ELR (cell line): ENCODE measurements around the gene UNC5B.
A peak's percentile ranks its signal among the peaks of the same experiment; 100 is the strongest.

Experiments
- DNase-seq: peaks from one replicate; pipeline ENCODE4 v3.0.0-alpha.2; 2015; ENCODE audit warnings: low read depth

UNC5B gene

DNA sequence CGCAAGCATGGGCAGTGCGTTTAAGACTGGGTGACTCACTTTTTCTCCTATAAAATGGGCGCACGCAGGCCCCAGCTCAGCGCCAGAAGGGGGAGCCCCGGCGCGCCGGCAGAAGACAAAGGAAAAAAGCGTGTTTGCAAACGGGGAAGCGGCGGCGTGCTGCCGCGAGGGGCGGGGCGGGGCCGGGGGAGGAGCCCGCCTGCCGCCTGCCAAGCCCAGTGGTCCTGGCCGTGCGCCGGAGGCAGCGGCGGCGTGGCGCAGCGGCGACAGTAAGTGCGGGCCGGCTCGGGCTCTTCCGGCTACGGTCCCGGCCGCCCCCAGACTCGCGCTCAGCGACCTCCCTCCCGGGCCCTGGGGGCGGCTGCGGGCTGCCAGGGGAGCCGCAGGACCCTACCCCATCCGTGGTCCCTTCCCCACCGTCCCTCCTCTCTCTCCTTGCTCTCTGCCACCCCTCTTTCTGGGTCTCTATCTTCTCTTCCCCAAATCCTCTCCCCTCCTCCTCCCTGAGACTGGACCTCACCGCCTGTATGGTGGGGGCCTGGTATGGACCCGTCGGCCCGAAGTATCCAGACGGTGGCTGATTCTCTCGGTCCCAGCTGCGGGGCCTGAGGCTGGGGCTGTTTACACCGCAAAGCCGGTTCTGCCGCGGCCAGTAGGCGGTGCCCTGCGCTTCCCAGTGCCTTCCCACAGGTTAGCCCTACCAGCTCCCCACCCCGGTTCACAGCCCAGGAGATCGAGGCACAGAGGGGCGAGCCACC, 106.9 kb downstream of the UNC5B start, which contains the start of gene SLC29A3:
Gene SLC29A3 (plus strand): TSS at position 218 of the 758 bp plus-strand sequence. CDS start 51 bp downstream, at position 269.
- peak; percentile 79 for DNase-seq

DNA sequence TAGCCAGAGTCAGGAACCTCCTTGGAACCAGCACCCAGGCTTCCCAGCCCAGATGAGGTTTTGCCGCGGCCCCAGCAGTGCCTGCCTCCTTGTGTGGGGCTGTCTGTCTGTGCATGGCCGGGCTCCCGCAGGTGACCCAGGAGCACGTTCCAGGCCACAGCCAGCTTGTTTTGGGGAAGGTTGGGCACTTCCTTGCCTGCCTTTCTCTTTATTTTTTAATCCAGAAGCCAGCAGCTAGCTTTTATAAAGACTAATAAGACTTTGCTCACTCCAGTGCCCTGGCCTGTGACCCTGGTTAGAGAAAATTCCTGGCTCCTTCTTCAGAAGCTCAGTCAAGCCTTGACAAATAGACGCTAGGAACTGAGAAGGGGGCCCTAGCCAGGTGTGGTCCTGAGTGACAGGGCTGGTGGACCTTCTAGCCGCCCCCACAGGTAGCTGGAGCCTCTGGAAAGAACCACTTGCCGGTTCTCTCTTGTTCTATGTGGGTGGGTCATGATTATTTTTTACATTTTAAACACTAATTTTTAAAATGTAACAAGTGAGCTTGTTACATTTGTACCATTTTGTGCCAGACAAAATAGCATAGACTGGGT, 107.5 kb downstream of the UNC5B start:
- DNase-seq: no peak

DNA sequence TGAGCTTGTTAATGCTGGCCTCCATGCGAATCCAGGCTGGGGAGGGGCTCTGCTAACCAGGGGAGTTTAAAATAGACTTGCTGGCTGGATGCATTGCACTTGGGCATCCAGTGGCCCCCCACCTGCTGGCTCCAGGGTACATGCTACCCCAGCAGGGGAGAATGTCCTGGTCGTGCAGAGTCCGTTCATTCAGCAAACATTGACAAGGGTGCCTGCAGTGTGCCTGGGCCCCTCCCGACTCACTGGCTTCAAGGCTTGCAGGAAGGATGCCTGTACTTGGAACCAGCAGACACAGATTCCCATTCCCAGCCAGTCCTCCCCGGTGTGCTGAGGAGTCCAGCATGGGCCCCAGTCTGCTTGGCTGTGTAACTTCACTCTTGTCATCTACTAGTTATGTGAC, 108.2 kb downstream of the UNC5B start:
- no peak for DNase-seq

DNA sequence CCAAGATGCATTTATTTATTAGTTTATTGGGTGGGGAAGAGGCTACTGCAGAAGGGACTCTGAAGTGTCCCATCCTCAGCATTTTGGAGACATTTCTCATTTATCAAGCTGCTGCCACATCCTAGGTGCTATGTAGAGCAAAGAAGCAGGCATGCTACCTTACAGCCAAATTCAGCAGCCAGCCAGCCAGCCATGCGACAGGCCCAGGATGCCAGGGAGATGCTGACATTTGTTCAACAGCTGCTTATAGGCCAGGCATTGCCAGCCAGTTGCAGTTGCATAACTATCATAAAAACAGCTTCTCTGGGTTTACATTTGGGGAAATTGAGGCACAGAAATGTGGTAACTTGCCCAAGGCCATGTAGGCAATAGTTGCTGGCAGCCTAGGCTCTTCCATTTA, 109.0 kb downstream of the UNC5B start:
- no peak for DNase-seq

DNA sequence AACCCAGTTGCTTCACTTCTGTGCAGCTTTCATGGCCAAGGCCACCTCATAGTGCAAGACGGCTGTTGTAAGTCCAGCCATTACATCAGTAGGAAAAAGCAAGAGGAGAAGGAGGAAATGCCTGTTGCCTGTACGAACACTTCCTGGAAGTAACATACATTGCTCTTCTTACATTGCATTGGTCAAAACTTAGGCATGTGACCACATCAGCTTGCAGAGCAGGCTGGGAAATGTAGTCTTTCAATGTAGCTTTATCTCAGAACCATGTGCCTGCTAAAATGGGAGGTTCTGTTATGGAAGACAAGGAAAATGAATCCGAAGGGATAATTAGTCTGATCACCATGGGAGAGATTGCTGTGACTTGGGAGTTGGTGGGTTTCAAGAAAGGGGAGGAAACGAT, 111.0 kb downstream of the UNC5B start:
- peak; percentile 48 for DNase-seq

DNA sequence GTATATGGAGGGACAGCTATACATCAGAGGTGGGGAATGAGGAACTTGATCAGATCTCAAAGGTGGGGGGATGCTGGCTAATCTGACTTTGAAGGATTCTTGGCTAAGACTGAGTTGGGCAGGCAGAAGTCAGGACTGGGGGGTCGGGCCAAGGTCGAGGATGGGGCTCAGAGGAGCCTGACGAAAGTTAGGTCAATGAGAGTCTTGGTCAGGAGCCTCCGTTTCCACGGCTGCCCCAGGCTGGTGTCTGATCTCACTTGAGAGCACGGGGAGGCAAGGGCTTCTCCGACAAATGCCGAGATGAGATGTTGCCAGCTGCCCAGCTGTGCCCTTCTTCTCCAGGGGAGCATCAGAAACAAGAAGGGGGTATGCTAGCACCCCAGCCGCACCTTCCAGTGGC, 112.4 kb downstream of the UNC5B start:
- DNase-seq: no peak

DNA sequence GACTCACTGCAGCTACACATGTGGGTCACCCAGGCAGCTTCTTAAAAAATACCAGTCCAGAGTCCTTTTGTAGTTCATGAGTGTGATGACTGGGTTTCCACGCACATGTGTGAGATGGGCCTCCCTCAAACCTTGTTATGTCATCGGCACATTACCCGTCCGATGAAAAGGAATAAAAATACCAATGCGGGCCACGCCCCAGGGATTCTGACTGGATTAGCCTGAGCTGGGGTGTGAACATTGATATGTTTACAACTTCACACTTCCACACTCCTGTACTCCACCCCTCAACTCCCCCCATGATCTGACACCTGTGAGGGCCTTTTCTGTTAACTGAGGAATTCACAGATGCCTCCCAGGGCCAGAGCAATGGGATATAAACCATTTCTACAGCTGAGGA, 112.9 kb downstream of the UNC5B start:
- DNase-seq: no peak

DNA sequence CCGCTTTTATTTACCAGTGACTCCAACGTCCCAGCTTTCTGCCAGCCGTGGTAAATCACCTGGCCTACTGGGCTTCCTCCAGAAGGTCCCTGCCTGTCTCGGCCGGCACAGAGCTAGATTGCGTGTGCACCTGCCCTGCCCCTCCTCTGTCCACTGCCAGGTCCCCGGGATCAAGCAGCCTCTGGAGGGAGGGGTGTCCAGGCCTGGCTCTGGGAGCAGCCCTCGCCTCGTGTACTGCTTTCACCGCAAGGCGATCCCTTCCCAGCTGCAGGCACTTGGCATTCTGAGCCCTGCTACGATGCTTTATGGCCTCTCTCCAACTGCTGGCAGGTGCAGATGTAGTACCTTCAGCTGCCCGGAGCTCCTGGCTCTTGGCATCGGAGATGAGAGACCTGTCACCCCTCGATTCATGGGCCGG, 114.1 kb downstream of the UNC5B start:
- DNase-seq: no peak

DNA sequence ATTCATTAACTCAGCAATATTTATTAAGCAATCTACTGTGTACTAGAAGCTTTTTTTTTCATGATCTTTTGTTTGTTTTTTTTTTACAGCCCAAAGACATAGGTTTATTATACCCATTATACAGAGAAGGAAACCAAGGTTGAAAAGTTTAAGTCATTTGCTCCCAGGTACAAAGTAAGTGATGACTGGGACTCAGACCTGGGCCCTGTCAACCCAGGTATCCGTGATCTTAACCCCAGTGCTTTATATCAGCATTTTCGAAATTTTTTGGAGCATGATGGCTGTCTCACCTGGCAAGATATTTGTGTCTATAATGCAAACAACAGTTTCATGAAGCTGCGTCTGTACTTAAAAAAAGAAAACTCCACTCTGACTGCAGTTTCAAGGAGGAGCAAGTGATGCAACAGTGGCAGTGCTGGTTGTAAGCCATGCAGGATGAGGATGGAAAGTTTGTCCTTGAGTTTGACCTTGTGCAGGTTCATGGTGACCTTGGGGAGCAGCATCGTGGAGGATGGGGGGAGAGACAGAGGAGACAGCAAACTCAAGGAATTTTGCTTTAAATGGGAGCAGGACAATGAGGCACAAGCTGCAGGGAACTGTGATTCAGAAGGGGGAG, 118.5 kb downstream of the UNC5B start:
- no peak for DNase-seq

DNA sequence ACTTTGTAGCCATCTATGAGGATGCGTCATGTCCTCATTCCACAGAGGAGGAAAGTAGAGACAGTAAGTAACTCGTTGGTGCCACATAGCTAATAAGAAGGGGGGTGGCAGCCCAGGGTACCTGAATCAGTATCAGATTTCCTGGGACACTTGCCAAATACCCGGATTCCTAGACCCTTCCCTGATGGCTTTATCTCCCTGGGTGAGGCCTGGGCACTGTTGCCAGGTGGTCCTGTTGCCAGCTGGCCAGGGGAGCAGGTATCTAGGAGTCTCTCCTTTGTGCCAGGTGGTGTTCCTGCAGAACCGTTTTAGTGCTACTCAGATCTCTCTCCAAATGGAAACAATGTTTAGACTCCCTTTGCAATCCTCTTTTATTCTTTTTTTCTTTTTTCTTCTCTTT, 119.4 kb downstream of the UNC5B start:
- DNase-seq: no peak

DNA sequence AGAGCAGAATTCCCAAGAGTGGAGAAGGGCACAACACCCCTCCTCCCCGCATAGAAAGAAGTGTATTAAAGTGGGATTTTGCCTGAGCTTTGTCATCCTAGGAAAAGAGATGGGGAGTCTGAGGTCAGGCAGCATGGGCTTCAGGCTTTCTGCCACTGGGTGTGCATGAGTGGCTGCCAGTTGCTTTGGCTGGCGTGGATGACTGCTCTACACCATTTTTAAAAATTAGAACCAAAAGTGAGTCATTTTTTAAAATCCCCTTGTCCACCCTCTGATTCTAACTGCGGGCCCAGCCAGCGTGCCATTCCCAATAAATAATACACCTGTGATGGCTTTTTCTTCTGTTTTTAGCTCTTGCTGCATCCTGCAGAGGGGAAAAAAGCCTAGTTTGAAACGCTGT, 120.1 kb downstream of the UNC5B start:
- DNase-seq: no peak

DNA sequence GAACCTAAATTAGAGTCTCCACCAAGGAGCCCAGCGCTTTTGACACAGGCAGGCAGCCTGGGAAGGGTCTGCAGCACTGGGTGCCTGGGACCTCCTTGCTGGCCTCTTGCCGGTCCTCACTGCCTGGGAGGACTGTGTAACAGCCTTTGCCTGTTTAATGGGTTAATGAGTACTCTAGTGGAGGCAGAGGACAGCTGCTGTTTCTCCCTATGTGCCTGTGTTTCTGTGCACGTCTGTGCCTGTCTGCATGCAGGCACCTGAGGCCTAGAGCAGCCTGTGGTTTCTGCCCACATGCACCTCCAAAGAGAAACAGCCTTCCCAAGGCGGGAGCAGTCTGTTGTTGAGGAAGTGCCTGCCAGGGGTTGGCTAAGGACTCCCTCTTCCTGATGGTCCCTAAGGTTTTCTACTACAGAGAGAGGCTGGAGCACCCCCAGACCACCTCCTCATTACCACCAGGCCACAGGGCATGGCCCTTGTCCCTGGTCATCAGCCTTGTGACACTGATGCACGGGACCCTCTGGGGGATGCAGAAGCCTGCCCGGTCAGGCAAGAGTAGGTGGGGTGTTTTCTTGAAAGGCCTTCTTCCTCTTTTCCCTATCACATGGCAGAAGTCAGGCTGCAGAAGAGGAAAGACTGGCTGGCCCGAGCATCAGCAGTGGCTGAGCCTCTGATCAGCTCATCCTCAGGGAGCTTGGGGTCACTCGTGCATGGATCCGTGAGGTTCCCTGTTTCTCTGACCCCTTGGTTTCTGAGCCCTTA, 120.9 kb downstream of the UNC5B start:
- DNase-seq: no peak

DNA sequence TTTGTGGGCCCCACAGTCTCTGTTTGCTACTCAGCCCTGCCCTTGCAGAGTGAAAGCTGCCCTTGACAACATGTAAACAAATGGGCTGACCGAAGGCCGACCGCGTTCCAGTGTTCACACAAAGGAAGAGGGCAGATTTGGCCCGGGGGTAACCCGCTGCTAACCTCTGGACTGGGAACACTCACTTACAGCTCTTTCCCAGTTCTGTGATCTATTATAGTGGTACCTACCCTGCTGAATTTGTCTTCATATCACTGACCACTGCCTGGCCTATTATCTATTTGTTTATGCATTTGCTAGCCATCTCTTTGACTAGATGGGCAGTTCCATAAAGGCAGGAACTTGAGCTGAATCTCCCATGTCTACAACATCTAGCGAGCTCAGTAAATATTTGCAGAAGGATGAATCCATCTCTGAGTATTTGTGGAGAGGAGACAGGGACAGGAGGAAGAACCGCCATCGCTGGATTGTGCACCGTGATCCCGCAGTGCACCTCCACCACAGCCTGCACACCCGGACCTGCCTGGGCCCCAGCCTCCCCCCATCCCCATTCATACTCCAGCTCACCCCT, 121.9 kb downstream of the UNC5B start:
- no peak for DNase-seq

DNA sequence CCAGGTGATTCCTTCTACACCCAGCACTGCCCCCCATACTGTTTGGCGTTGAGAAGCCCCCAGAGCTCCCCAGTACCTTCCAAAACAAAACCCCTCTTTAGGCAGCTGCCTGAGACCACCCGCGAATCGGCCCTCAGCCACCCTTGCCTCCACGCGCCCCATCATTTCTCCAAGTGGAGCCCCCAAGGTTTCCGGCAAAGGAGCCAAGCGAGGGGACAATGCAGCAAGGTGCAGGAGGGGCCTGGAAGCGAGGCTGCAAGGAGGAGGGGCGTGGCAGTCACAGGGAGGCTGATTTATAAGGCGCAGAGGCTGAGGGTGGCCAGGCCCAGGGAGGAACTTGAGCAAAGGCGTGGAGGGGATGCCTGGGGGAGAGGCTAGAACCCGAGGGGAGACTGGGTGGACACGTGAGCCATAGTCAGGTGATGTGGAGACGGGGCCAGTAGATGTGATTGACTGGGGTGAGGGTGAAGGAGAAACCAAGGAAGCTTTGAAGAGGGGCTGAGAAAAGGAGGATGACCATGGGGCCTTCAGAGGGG, 122.9 kb downstream of the UNC5B start:
- no peak for DNase-seq

DNA sequence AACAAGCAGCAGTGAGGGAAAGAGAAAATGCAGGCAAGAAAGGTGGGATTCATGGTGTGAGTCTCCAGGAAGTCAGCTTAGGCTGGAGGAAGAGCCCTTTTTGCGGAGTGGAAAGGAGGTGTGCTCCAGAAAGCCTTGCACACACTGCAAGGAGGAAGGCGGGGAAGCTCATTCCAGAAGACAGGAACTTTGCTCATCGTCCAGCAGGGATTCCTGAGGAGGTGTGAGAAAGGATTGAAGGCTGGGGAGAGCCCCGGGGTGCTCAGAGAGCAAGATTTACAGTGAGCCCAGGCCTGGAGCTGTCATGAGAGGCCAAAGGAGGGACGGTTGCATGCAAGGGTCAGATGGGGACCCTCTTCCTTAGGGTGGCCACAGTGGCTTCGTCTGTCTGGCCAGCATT, 124.3 kb downstream of the UNC5B start:
- no peak for DNase-seq

DNA sequence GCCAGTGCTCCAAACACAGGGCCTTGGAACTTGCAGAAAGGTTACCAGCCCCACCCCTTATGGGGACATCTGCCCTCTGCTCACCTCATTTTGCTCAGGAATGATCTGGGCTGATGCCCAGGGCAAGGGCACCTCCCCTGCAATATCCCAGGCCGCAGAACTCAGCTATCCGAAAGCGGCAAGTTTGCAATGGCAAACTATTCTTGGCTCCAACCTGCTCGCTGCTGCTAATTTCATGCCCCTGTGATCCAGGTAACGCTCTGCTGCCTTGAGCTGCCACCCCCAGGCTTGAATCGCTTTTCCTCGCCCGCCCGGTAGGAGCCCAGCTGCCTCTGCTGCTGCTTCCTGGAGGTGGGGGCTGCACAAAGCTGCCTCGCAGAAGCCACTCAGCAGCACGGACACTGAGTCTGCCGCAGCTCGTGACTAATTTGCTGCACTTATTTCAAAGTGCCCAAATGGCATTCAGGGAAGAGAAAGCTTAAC, 124.9 kb downstream of the UNC5B start:
- DNase-seq: no peak

DNA sequence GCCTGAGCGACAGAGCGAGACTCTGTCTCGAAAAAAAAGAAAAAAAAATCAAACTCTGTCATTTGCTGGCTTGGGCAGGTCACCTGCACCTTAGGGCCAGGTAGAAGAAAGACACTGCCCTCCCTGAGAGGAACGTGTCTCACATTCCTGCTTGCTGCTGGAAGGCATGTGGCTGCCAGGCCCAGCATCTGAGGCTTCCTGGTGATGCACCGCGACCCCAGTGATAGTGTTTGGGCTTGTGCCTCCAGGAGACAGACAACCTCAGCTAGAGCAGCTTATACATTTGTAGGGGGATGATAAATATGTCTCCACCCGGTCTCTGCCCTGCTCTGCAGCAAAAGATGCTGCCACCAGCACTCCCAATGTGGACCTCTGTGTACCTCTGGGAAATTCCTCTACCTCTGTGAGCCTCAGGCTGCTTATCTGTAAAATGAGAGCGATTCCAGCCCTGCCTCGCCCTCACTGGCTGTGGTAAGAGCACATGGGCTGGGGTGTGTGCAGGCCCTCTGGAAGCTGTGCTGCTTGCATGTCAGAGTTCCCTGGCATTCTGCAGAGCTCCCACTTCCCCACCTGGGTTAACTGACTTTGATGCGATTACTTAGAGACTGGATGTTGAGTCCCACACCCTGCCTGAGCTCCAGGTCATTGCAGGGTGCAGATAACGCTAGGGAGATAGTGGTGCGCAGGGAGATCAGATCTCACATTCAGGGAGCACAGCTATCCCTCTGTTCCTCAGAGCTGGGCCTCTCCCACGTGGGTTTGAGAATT, 126.5 kb downstream of the UNC5B start:
- DNase-seq: no peak

DNA sequence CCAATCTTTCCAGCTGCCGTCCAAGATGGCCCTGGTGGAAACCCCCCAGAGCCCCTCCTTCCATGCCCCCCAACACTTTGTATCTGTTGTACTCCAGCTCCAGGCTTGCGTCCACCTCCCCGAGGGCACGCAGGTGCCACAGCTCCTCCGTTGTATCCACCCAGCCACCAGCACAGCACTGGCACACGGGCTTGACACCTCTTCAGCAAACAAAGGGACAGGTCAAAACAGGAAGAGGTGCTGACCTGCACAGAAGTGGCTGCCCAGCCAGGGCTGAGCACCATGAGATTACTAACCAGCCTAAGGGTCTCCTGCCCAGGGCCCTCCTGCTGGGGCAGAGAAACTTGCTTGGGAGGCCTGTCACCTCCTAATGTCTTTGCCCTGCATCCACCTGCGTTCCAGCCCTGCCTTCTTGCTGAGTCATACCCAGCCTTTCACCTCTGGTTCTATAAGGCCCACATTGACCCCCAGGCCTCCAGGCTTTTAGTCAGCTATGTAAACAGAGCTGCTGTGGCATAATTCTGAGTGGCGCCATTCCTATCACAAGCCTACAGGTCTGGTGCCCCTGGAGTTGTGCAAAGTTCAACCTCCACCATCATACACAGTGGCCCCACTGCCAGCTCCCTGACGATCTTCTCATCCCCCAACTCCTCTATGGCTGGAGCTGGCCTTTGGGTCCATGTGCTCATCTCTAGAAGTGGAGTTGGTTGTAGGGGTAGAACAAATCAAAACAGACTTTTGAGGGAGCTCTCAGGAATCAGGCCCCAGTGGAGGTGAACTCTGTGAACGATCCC, 127.6 kb downstream of the UNC5B start:
- peak; percentile 51 for DNase-seq

DNA sequence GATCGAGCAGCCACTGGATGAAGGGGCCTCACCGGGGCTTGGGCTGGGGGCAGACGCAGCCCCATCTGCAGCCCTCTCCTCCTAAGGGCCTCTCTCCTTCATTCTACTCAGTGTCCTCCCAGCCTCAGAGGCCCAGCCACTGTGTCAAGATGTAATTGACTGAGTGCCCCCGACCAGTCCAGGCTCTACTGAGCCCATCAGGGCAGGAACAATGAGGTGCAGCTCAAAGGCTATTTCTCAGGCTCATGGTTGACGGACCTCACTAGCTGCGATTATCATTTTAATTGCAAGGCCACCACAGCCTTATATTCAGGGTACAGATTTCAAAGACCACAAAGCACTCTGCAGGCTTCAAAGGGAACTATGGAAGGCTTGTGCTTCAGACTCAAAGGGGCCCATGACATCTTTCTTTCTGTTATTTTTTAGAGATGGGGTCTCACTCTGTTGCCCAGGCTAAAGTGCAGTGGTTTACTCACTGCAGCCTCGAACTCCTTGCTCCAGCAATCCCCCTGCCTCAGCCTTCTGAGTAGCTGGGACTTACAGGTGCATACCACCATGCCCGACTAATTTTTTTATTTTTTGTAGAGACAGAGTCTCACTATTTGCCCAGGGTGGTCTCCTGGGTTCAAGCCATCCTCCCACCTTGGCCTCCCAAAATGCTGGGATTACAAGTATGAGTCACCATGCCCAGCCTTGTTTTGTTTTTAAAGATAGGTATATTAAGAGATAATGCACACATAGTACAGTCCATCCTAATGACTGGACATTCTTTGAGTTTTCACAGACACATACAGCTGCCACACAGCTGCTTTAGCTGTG, 130.4 kb downstream of the UNC5B start:
- no peak for DNase-seq
